ENCODE data around the gene TAP2.
"Not testable (repeated sequence)": the region's sequence is repeated elsewhere in the genome, so short reads cannot be mapped to it uniquely, and the experiment has no call there.

The TAP2 gene

DNA sequence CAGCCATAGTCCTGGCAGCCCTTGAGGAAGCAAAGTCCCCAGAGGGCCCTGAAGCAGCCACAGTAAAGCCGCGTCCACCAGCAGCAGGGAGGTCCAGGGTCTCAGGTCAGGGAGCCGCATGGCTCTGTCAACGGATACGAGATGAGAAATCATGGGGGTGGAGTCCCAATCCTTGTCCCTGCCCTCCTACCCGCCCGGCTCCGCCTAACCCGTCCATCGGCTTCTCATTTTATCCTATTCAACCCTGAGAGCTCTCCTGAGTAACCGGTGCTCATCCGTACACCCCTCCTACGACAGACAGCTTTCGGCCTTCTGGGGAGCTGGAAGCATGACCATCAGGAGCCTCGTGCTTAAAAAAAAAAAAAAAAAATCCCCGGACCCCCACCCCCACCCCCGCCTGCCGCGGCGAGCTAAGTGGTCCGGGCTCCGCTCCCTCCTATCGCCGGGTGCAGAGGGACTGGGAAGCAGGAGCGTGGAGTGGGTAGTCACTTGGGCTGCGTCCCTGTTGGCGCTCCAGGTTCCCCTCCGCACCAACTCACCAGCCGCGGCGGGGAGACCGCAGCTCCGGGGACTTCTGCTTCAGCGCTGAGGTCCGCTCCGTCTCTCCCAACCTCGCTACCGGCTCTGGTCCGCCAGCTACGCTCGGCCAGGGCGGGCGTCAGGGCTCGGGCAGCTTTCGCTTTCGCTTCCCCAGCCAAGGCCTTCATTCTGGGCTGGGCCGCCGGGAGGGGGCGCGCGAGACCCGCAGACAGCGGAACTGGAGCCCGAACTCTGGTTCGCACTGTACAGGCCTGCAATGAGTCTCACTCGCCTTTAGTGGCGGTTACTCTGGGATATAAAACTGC, at the start of gene TAP2:
TAP2 (minus strand) TSS at position 626 of the 845 bp plus-strand sequence; CDS start at position 120, 506 bp downstream.
- DNase-seq (ENCODE audit: low spot score): peak; percentile 95

DNA sequence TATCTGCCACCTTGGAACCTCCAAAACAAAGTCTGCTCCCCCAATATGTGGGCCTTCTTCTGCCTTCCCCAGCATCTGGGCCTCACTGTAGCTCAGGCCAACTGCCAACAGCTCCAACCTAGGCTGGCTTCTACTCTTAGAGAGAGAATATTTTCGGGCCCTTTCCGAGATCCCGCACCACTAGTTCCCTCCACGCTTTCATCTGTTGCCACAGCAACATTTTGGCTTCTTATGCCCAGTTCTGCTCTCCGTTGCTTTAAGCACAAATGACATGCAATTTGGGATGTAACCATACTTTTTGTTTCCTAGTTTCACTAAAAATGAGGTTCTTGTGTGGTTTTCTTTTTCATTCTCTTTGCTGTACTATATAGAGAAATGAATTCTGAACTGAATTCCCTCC, 49.1 kb upstream of the TAP2 start:
- DNase-seq (ENCODE audit: low spot score): no peak

DNA sequence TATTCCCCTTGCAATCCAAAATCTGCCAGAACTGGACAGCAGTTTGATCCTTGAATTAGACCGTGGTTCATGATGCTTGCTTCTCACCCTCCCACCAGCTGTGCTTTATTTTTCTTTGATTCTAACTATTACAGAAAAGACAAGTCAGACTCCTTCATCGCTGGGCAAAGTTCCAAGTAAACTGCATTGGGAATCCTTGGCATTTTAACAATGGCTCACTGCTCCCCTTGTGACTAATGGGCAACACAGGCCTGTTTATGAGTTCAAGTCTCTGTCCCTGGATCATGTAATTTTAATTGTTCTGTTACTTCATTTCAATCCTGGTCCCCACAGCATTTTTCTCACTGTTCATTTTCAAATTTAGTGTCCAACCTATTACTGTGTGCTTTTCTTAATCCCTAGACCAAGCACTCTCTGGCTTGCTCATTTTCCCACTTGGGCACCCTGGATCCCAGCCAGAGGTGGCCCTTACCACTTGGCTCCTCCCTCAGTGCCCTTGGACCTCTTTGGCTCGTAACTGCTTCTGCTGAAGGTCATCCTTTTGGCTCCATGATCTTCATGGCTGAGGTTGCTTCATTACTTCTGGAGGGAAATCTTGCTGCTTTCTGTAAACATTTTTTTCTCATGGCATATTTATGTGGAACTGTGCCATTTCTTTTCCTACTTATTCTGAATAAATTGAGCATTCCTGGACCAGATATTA, 48.3 kb upstream of the TAP2 start:
- DNase-seq (ENCODE audit: low spot score): no peak

DNA sequence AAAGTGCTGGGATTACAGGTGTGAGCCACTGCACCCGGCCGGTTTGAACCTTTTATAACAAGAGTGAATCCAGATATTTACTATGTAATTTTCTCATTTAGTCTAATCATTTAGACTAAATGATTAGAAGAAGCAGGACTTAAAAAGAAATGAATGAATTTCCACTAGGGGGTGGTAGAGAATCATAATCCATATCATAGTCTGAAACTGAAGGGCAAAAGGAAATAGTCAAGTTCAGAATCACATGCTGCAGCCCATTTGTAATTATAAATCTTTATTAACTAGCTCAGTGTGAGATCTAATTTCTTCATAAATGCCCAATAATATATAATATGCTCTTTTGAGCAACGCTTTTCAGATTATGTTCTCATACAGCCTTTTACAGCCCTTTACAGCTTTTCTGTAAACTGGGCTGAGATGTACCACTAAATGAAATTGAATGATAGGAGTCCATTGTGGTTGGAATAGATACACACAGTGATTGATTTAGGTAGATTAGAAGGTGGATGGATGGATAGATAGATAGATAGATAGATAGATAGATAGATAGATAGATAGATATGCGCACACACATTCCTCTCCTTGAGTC, 47.3 kb upstream of the TAP2 start:
- DNase-seq (ENCODE audit: low spot score): peak; percentile 69

DNA sequence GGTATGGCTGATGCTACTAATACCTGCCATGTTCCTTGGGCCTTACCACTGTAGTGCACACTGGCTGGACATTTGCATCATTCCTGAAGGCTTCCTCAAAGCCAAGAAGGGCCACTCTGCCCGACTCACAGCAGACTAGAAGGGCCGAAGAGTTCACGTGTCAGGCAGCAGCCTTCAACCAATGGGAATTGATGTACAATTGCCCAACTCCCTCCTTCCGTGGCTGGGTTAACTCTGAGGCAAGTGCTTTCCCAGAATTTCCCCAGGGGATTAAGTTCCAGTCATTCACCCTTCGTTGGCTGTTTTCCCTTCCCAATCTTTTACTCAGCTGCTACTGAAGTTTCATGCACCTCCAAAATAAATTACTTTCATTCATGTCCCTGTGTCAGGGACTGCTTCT, 45.2 kb upstream of the TAP2 start:
- DNase-seq (ENCODE audit: low spot score): no peak

DNA sequence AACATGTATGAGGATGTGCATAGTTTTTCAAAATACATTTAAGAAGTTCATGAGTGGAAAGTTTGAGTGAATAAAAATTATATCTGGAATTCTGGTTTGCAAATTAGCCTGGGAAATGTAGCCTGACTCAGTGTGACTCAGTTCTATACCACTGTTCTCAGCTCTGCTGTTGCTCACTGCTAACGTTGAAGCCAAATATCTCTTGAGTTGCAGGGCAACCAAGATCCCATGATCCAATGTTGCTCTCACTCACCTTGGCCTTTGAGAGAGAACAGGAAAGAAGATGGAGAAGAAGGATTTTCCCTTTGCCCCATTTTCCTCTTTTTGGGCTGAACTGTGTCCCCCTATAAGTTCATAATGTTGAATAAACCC, 44.3 kb upstream of the TAP2 start:
- DNase-seq (ENCODE audit: low spot score): no peak

DNA sequence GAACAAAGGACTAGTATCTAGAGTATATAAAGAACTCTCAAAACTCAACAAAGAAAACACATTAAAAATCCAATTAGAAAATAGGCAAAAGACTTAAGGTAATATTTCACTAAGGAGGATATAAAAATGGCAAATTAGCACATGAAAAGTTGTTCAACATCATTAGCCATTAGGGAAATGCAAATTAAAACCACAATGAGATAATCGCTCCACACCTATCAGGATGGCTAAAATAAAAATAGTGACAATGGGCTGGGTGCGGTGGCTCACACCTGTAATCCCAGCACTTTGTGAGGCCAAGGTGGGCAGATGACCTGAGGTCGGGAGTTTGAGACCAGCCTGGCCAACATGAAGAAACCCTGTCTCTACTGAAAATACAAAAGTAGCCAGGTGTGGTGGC, 42.4 kb upstream of the TAP2 start:
- not testable (repeated sequence) for DNase-seq (ENCODE audit: low spot score)

DNA sequence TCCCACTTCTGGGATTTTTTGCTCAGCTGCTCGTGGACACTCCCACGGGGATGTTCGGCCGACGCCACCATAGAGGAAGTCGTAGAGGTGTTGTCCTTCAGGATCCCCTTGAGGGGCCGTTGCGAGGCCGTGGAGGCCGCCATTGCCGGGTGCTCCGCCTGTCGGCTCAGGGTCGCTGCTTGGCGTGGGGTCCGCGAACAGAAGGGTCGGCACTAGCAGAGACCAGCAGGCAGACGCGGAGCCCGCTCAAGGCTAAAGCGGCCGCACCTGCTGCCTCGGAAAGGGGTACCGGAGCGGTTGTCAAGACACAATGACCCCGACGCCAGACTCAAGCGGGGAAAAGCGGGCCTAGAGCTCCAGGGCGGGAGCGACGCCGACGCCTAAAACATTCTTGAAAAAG, 41.2 kb upstream of the TAP2 start:
- DNase-seq (ENCODE audit: low spot score): no peak

DNA sequence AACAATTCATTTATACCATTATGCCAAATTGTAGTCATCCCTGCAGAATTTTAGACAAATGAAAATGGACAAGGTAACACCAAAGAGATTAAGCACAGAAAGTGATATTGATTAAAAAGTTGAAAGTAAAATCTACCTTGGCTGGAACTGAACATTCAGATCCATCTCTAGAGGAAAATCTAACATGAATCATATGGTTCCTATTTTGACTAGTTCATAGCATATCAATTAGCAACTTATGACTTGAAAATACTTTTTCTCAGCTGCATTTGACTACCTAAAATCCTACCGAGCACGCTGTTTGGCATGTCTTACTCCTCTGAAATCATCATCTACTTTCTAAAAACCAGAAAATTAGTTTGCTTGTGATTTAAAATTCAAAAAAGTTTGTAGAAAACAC, 38.1 kb upstream of the TAP2 start:
- no peak for DNase-seq (ENCODE audit: low spot score)

DNA sequence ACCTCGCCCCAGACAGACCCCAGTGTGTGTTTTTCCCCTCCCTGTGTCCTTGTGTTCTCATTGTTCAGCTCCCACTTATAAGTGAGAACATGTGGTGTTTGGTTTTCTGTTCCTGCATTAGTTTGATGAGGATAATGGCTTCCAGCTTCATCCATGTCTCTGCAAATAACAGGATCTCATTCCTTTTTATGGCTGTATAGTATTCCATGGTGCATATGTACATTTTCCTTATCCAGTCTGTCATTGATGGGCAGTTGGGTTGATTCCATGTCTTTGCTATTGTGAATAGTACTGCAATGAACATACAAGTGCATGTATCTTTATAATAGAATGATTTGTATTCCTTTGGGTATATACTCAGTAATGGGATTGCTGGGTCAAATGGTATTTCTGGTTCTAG, 35.4 kb upstream of the TAP2 start:
- not testable (repeated sequence) for DNase-seq (ENCODE audit: low spot score)

DNA sequence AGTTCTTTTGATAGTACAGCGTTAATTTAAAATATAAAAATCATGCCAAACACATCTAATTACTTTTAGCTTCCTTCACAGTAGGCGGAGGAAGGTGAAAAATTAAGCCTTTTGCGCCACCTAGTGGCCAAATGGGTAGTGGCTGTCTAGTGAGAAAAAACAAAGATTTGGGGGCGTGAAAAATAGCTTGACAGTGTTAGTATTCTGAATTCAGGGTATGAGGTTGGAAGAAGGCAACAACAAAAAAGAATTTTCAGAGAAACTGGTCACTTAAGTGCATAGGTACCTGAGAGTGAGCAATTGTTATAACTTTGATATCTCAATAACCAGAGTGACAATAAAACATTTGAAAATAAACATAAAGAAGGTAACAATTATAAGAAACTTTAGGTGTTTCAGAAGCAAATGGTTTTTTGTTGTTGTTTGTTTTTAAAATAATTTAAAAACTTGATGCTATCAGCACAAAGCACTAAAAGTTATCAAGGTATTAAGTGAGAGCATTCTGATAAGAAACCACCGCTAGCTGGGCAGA, 29.8 kb upstream of the TAP2 start:
- peak; percentile 67 for DNase-seq (ENCODE audit: low spot score)

DNA sequence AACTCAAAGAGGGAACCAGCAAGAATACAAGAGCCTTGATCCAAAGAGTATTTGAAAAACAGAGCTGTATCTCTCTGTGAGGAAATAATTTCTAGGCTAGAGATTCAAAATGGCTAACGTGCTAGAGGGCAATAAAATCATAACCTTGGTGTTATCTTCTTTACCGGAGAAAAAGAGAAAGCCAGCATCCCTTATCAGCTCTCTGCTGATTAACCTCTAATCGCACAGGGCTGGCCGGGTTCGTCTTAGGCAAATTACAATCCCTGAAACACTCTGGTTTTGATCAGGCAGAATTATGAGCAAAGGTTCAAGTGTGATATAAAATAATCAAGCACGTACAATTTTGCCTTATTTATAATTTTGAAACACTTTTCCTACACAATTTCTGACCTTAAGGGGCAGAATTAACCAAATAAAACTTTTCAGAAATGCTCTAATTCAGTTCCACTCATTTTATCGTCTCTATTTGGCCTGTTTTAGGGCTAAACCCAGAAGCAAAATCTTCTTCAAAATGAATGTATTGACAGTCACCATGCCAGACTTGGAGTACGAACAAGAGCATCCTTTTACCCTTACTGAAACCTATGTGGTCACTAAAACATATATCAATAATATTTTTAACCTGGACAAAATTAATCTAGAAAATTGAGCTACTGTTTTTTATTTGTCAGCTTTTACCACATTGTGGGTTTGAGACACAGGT, 29.2 kb upstream of the TAP2 start:
- no peak for DNase-seq (ENCODE audit: low spot score)

DNA sequence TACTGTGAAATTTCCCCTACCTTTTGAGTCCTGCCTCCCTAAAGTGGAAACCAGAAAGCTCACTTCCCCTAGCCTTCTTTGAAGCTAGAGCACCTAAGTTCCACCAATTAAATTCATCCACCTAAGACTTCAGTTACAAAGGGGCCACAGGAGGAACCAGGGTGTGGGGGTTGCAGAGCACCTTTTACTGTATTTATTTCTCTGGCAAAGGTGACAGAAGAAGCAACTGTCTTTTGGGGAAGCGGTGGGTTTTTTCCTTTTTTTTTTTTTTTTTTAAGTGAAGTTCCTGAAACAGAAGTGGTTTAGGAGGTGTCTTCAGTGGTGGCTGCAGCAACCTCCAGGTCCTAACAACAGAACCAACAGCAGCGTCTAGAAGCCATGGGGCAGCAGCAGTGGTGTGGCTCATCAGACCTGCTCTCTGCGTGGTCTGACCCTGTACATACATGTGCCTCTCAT, 28.5 kb upstream of the TAP2 start:
- DNase-seq (ENCODE audit: low spot score): peak; percentile 53

DNA sequence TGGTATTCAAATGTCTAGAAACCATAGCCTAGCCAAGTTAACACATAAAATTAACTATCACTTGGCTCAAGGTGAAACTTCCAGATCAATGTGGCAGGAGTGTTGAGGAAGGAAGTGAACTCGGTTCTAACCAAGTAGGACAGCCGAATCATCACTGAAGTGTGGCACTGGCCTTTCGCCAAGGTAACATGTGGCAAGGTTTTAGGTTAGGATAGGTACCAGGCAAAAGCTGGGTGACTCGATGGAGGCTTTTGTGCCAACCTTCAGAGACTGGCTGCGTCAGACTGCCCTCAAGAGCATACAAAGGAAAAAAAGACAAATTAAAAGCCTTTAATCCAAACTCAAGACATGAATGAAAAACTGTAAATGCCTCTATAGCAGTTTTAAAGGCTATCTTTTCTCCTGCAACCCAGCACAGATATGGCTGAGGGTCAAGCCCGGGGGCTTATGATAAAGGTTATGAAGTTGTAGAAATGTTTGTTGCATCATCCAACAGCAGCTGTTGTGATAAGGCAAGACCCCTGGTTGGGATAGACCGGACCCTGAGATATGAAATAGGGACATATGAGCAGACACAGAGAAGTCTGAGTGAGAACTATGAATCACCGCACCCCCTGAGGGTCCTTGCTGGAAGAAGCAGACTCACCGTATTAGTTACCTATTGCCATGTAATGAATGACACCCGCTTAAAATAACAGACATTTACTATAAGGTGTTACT, 27.3 kb upstream of the TAP2 start:
- DNase-seq (ENCODE audit: low spot score): no peak

DNA sequence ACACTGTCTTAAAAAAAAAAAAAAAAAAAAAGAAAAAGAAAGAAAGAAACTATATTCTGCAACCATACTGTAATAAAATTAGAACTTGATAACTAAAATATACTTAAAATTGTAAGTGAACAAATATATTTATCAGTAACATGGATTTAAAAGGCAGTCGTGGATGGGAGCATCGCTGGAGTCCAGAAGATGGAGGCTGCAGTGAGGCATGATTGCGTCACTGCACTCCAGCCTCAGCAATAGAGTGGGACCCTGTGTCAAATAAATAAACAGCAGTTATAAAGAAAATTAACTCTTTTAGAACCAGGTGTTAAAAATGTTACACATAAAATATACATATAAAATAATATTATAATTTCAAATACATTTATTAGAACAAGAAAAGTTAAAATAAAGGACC, 24.2 kb upstream of the TAP2 start:
- DNase-seq (ENCODE audit: low spot score): no peak

DNA sequence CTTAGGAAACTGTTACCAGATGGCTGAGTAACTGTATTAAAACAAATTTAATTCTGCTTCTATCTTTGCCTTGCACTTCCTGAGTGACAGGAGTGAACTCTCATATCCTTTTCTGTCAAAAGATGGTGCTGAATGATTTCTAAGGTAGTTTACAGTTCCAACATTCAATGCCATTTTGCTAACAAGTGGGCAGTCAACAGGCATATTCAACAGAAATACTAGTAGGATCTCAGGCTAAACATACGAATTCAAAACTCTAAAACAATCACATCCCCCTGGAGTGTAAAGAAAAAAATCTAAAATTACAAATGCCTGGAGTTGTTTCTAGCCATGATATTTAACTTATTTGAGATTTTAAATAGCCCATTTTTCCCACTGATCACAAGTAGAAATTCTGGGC, 22.1 kb upstream of the TAP2 start:
- DNase-seq (ENCODE audit: low spot score): no peak

DNA sequence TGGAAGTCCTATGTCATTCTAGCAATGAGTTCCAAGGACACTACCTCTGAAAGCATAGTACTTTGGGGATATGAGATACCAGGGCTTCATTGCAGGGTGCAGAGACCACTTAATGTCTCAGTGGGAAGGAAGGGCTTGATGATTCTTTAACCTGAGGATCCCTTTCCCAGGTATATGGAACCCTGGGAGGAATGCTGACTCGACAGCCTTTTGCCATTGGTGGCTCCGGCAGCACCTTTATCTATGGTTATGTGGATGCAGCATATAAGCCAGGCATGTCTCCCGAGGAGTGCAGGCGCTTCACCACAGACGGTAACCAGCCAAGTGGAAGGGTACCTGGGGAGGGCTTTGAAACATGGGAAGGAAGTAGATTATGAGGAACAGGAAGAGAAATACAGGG, 19.7 kb upstream of the TAP2 start:
- DNase-seq (ENCODE audit: low spot score): no peak

DNA sequence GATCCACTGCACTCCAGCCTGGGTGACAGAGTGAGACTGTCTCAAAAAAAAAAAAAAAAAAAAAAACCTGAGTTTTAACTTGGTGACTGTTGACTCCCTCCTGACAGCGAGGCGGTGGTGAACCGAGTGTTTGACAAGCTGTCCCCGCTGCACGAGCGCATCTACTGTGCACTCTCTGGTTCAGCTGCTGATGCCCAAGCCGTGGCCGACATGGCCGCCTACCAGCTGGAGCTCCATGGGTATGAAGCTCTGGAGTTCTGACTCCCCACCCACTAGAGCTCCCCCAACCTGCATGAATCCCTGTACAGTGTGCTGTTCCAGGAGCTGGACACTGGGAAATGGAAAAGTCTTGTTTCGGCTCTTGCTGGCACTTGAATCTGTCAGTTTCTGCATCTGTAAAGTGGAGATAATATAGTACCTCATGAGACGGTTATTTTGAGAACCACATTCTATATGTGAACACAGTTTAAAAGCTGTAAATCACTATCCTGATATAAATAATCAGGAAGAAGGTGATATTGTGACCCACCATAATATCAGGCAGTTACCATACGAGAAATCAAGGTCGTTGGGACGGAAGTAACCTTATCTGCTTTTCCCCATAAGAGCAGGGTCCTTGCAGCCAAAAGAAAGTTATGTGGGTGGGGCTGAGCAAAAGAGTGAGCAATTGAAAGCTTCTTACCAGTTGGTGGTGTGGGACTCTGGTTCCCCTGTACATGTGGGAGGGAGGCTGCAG, 18.8 kb upstream of the TAP2 start:
- DNase-seq (ENCODE audit: low spot score): no peak

DNA sequence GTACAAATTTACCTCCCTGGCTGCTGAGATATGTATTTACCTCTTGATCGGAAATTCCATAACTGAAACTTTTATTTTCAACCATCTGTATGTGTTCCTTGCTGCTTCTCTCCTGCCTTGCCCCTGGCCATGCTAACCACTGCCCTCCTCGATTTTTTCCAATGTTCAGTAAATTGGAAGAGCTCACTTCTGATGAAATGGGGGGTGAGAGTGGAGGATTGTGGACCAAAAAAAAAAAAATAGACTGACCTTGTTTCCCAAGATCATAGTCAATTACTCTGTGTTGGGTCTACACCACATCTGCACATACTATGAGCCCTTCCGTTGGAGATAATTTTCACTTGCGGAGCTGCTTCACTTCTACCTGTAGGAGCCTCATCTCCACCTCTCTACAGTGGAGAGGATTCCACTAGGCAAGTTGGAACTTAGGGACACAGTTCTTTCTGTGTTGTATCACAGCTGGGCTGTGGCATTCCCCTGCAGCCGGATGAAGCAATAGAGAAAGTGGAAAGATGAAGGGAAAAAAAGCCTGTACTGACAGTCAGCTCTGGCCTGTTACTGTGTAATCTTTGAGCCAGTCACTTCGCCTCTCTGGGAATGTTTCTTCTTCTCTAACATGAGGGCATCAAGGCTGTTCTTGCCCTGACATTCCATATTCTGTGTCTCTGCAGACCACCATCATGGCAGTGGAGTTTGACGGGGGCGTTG, 17.1 kb upstream of the TAP2 start:
- DNase-seq (ENCODE audit: low spot score): no peak
